ENCODE results near the gene CYB5D1.

GRCh38 chr17:7884581-7885366 is 27.0 kb downstream of the CYB5D1 start:
- TF ChIP-seq CTCF (IDR thresholded peaks at IDR 0.05) (no peak), POLR2A (IDR thresholded peaks at IDR 0.05) (peak in 1 of 2 donors; percentile 32)

Measured in thyroid gland (tissue), 4 donors.